Stimulated activated CD4-positive, alpha-beta T cell treated with anti-CD3 and anti-CD28 coated beads, Interleukin-15, amount 100 ng/mL, for 48 hours (primary cell): ENCODE measurements around the gene CDC42.
A peak's percentile ranks its signal among the peaks of the same experiment; 100 is the strongest.

Experiments used
- DNase-seq, 2 donors: peaks; one replicate each; pipeline ENCODE4 v3.0.0-alpha.2; 2020; ENCODE audit warnings: low read depth in 2 of 2

The CDC42 gene

GRCh38 chr1:22037520-22037919 lies 15.0 kb upstream of the CDC42 start:
- no peak for DNase-seq

- DNase-seq: no peak
These were observed 14.5 kb upstream of the CDC42 start for GRCh38 chr1:22038036-22038435.

DNA sequence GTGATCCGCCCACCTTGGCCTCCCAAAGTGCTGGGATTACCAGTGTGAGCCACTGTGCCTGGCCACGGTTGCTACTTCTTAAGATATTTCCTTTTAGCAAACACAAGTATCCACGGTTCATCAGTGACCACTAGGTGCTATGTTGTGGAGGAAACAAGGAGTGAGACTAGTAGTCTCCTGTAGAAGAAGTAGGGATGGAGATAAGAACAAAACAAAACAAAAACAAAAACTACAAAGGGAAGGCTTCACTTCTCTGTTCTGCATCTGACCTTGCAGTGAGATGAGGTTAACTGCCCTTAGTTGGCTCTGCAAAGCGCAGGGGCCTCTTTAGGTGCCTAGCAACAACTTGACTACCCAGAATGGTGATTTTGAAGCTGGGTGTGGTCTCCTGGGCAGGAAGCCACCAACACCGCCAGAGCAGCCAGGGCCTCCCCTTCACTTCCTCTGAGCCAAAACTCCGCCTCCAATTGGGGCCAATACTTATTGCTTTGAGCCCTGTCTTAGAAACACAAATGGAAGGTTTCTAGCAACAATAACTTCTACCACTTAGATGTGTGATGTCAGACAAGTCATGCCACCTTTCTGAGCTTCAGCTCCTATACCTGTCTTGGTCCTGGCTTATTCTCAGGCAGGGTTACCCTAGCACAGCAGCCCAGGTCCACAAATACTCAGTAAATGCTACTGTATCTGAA lies 12.8 kb upstream of the CDC42 start:
- DNase-seq: peak; percentile 82 to 84

GRCh38 chr1:22040286-22040623 lies 12.3 kb upstream of the CDC42 start:
- DNase-seq: no peak

GRCh38 chr1:22041505-22041904 lies 11.0 kb upstream of the CDC42 start:
- DNase-seq: no peak

DNA sequence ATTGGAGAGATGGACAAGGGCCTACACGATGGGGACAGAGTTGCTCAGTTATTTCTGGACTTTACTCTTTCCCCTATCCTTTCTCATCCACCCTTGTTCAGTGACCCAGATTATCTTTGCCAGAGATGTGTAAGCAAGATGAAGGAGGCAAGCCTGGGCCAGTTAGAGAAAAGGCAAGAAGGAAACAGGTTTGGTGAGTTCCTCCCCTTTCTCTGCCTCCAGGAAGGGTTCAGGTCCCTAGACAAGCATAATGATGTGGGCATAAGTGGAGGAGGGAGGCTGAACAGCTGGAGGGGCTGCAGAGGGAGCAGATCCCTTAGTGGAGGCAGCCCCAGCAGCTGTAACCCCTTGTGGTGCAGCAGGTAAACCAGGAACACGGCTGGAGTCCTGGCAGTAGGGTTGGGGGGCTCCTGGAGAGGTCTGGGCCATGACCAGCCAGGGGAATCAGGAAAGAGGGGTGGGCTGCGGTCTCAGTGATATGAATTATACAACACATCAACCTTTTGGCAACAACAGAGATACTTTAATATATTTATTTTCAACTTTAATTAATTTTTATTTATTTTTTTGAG lies 9.2 kb upstream of the CDC42 start:
- DNase-seq: no peak

DNA sequence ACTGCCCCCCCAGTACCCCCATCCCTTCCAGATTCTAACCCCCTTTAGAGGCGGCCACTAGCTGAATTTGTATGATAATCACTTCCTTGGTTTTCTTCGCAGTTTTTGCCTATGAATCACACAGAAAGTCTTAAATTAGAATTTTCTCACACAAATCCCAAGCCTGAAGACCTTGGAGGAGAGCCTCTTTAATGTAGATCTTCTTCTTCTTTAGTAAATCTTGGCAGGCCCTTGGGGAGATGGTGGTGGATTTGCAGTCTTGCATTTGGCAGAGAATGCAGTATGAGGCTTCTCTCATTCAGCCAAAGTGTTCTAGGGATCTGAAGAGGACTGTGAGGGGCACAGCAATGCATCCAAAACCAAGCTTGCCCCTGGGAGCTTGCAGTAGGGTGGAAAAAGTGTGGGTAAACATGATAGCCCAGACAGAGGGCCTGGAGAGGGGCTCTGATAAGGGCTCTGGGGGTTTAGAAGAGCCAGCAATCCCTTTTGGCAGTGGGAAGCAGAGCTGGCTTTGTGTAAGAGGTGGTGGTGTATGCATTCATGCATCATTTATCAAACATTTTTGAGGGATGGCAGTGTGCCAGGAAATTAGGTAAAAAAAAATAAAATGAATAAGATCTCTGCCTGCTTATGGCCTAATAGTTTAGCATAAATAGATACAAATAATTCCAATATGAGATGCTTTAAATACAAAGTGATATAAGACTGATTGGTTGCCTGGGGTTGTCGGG lies 7.7 kb upstream of the CDC42 start:
- no peak for DNase-seq

GRCh38 chr1:22045604-22046228 lies 6.8 kb upstream of the CDC42 start:
- DNase-seq: no peak

- peak in 1 of 2 donors; percentile 50 for DNase-seq
These were observed 3.9 kb upstream of the CDC42 start for GRCh38 chr1:22048351-22049192.

DNA sequence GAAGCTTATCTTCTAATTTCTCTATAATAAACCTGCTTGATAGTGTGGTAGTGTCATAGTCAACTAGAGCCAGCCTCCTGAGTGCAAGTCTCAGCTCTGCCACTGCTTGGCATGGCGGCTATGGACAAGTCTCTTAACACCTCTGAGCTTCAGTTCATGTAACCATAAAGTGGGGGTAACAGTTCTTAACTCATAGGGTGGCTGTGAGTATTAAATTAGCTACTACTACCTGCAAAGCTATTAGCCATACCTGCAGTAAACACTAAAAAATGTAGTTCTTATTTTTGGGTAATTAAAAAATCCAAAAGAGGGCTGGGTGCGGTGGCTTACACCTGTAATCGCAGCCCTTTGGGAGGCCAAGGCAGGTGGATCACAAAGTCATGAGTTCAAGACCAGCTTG lies 2.2 kb upstream of the CDC42 start:
- no peak for DNase-seq

GRCh38 chr1:22051607-22052114 lies 848 bp upstream of the CDC42 start:
- DNase-seq: no peak

GRCh38 chr1:22053017-22053860 lies 730 bp downstream of the CDC42 start:
- DNase-seq: peak in 1 of 2 donors; percentile 15

DNA sequence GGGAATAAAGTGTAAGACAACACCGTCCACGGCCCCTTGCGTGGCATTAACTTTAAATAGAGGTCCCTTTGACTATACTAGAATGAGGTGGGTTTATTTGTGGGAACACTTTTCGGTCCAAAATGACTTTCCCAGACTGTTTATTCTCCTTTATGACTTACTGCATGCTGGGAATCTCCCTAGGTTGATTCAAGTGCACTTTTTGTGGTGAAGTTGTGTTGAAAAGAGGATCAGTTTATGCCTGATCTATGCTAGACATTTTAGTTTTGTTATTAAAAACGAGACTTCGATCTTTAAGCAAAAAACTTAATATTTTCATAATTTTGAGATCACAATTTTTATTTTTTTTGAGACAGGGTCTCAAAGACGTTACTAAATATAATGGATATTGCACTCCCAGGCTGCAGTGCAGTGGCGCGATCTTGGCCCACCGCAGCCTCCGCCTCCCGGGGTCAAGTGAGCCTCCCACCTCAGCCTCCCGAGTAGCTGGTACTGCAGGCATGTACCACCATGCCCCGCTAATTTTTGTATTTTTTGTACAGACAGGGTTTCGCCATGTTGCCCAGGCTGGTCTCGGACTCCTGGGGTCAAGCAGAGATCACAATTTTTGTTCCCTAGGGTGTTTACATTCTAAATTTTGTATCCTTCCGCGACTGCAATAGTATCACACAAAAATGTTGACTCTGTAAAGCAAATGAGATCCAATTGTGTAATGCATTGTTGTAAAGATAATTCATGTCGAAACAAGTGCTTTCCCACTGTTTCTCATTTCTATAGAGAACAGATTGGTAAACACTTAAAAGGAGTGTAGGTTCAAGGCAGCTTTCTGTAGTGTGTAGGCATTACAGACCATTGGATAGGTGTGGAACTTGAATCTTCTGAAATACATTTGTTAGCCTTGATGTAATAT lies 1.6 kb downstream of the CDC42 start:
- DNase-seq: no peak

GRCh38 chr1:22055463-22055862 lies 3.0 kb downstream of the CDC42 start:
- no peak for DNase-seq

- DNase-seq: no peak
These were observed 3.5 kb downstream of the CDC42 start for GRCh38 chr1:22056043-22056442.

- DNase-seq: no peak
These were observed 4.4 kb downstream of the CDC42 start for GRCh38 chr1:22056936-22057335.

GRCh38 chr1:22057861-22058260 lies 5.4 kb downstream of the CDC42 start:
- DNase-seq: no peak

DNA sequence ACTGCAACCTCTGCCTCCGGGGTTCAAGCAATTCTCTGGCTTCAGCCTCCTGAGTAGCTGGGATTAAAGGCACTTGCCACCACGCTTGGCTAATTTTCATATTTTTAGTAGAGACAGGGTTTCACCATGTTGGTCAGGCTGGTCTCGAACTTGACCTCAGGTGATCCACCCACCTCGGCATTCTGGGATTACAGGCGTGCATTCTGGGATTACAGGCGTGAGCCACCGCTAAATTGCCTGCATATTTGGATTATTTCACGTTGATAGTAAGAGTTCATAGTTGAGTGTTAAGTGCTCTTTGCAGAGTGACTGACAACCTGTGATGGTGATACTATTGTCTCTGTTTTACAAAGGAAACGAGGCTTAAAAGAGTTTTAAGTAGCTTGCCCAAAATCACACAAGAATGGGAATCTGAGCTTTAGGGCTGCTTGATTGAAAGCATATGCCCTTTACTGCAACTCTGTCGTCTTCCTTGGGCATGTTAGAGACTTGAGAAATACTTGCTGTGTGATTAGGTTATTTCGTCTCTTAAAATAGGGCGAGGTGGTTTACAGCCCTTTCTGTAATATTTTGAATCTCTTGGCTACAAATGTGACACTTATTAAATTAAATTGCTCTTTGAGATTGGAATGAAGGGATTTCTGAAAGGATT lies 12.4 kb downstream of the CDC42 start:
- no peak for DNase-seq

- DNase-seq: no peak
These were observed 19.0 kb downstream of the CDC42 start for GRCh38 chr1:22071511-22071910.
